ENCODE measurements around the gene FAP. TPM values are rescaled to one million over a fixed set of nuclear protein-coding genes. Genes with fewer than 3 reads are reported as not detected.

The FAP gene
- total and polyA plus RNA-seq, 2 donors (not counting 3 experiments of a cell fraction or from before 2014, with no cell fraction given), result 1.1 TPM; not detected in 1

DNA sequence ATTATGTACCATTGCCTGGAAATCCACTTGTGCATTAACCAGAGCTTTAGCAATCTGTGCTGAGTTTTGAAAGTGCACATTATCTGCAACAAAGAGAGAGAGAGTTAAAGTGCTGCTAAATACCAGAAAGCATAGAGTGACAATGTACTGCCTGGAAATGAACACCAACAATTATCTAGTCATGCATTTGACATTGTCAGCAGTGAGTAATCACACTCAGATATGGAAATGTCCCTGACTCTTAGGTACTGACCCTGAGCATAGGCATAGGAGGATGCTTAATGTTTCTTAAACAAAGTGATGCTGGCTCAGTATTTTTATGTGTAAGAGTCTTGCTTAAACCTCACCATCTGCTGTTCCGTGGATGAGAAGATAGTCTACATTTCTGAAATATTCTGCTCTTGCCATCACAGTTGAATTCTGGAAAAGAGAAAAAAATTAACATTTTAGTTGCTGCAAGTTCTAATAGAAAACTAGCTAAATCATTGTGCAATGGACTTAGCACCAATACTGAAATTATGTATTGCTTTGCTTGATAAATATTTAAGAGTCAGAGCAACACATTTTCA, 70.4 kb downstream of the FAP start:
- TF ChIP-seq, protein P1, sequence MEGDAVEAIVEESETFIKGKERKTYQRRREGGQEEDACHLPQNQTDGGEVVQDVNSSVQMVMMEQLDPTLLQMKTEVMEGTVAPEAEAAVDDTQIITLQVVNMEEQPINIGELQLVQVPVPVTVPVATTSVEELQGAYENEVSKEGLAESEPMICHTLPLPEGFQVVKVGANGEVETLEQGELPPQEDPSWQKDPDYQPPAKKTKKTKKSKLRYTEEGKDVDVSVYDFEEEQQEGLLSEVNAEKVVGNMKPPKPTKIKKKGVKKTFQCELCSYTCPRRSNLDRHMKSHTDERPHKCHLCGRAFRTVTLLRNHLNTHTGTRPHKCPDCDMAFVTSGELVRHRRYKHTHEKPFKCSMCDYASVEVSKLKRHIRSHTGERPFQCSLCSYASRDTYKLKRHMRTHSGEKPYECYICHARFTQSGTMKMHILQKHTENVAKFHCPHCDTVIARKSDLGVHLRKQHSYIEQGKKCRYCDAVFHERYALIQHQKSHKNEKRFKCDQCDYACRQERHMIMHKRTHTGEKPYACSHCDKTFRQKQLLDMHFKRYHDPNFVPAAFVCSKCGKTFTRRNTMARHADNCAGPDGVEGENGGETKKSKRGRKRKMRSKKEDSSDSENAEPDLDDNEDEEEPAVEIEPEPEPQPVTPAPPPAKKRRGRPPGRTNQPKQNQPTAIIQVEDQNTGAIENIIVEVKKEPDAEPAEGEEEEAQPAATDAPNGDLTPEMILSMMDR (IDR thresholded peaks at IDR 0.05; ENCODE audit: extremely low read depth in 1 of 2, insufficient read depth in 1 of 2, low read depth in 1 of 2, low read length in 2 of 2), result no peak
- TF ChIP-seq JUN (IDR thresholded peaks at IDR 0.05; ENCODE audit: borderline replicate concordance, insufficient read depth, insufficient read length, low read depth) (no peak), GATA2 (IDR thresholded peaks at IDR 0.05; ENCODE audit: insufficient read depth, insufficient read length, low read depth, low read length) (no peak), MYC (IDR thresholded peaks at IDR 0.05; ENCODE audit: low read depth, low read length) (no peak), POLR2A (IDR thresholded peaks at IDR 0.05; ENCODE audit: low read depth, low read length) (no peak), FOS (IDR thresholded peaks at IDR 0.05; ENCODE audit: borderline replicate concordance, insufficient read depth, low read length) (no peak), EZH2 (IDR thresholded peaks at IDR 0.05; ENCODE audit: borderline replicate concordance, low read depth, low read length, severe bottlenecking) (no peak)
- TF ChIP-seq, protein P2, sequence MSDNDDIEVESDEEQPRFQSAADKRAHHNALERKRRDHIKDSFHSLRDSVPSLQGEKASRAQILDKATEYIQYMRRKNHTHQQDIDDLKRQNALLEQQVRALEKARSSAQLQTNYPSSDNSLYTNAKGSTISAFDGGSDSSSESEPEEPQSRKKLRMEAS (IDR thresholded peaks at IDR 0.05; ENCODE audit: insufficient read depth, insufficient read length), result no peak

More for the DNA sequence above, 70.4 kb downstream of the FAP start:
- FAIRE-seq (no peak), DNase-seq (ENCODE audit: low read depth, low spot score) (no peak)
- ChIA-PET POLR2A (no interaction called here), CTCF (no interaction called here)
- BruUV-seq (replicated peaks), result no TSS peak
- H3K9ac ChIP-seq (replicated peaks; ENCODE audit: extremely low read depth, insufficient read depth, low read length), result no peak overlapping the region
- intact Hi-C loops (cut with micrococcal nuclease), result no loop called here
- H3K4me2 ChIP-seq (ENCODE audit: insufficient read depth, low read length), result no peak overlapping the region
- no peak overlapping the region for H3K27ac ChIP-seq (ENCODE audit: insufficient read depth, low read depth, low read length)
- H2AFZ ChIP-seq (ENCODE audit: low read depth, low read length), result no peak overlapping the region
- H3K36me3 ChIP-seq (ENCODE audit: control insufficient read depth in 2 of 2, extremely low read depth in 1 of 2, insufficient read depth in 2 of 2, low read length in 2 of 2), result no peaks in the 10 kb centered on the region
- H3K79me2 ChIP-seq (ENCODE audit: control insufficient read depth, insufficient read depth, low read length), result no peaks in the 10 kb centered on the region
- H3K27me3 ChIP-seq (ENCODE audit: control insufficient read depth in 2 of 2, insufficient read depth in 2 of 2, low read length in 2 of 2), result peaks cover 1 to 16% of the 10 kb centered on the region in 2 experiments
- dilution Hi-C loops (cut with MboI; ENCODE audit: extremely low pct_ligation_motif_present, low sequenced_read_pairs), result no loop called here
- no peaks in the 10 kb centered on the region for H3K9me1 ChIP-seq (replicated peaks; ENCODE audit: control insufficient read depth, extremely low read depth, insufficient read depth, low read length)
- H3K4me3 ChIP-seq (replicated peaks in 1 of 3; ENCODE audit: insufficient read depth in 1 of 3, low read depth in 1 of 3, low read length in 3 of 3), result no peak overlapping the region
- H4K20me1 ChIP-seq (replicated peaks; ENCODE audit: control insufficient read depth, extremely low read depth, insufficient read depth, low read length), result no peaks in the 10 kb centered on the region
- no peaks in the 10 kb centered on the region for H3K4me1 ChIP-seq (ENCODE audit: control insufficient read depth, extremely low read depth, insufficient read depth, low read length)
- no peaks in the 10 kb centered on the region for H3K9me3 ChIP-seq (replicated peaks; ENCODE audit: control insufficient read depth, insufficient read depth, low read length)
